GM12878 (cell line): ENCODE data around the gene PRDM8.

ENCODE experiments used
- ASH2L ChIP-seq: fragments of 300-600, 200-600 bp; sonication (generic); IDR thresholded peaks from 2 replicates; pipeline ENCODE4 v1.6.1; 2017; ENCODE audit warnings: low read depth, mild to moderate bottlenecking, borderline replicate concordance
- CTCF ChIP-seq, 3 experiments: IDR thresholded peaks in 2 of 3; conservative IDR thresholded peaks in 1 of 3; 2 replicates each; pipeline ENCODE4 v1.5.1; 2011; ENCODE audit warnings: low read depth in 3 of 3, low read length in 3 of 3, mild to moderate bottlenecking in 3 of 3, control low read depth in 2 of 3, moderate library complexity in 2 of 3, inconsistent platforms in 1 of 3, mixed read lengths in 1 of 3; ENCODE audit not compliant: control insufficient read depth in 2 of 3, insufficient read depth in 1 of 3; ENCODE audit errors: extremely low read depth in 1 of 3
- NFYA ChIP-seq: IDR thresholded peaks from 2 replicates; pipeline ENCODE4 v1.6.1; 2011; ENCODE audit warnings: low read depth, mild to moderate bottlenecking, low read length, improper control_type of control experiment, borderline replicate concordance
- POLR2AphosphoS5 ChIP-seq: IDR thresholded peaks from 2 replicates; pipeline ENCODE4 v1.6.1; 2011; ENCODE audit warnings: mild to moderate bottlenecking, low read length, inconsistent platforms

- no peak for TF ChIP-seq ASH2L
- TF ChIP-seq NFYA: no peak
- TF ChIP-seq POLR2AphosphoS5: no peak
- no peak for TF ChIP-seq CTCF (IDR thresholded peaks at IDR 0.05 in 2 of 3, conservative IDR thresholded peaks at IDR 0.05 in 1 of 3; ENCODE audit: control insufficient read depth in 2 of 3, extremely low read depth in 1 of 3, insufficient read depth in 1 of 3, low read depth in 3 of 3, low read length in 3 of 3)
Measured at GRCh38 chr4:80209340-80209701, 12.0 kb downstream of the PRDM8 start.
